ENCODE data around the gene MSRB3.

GRCh38 chr12:65391711-65392110 is 113.2 kb downstream of the MSRB3 start:
- TF ChIP-seq MLX (CRISPR knock-in tag; IDR thresholded peaks at IDR 0.05), result no peak
- TF ChIP-seq CTCF (IDR thresholded peaks at IDR 0.05), result no peak
- no peak for TF ChIP-seq HMGXB4 (CRISPR knock-in tag; IDR thresholded peaks at IDR 0.05)
